ENCODE results near the gene AGGF1. TPM values are rescaled to one million over a fixed set of nuclear protein-coding genes. Genes with fewer than 3 reads are reported as not detected.

The AGGF1 gene
- total RNA-seq, 1 donor from 2014 or later = 18.1 TPM

DNA sequence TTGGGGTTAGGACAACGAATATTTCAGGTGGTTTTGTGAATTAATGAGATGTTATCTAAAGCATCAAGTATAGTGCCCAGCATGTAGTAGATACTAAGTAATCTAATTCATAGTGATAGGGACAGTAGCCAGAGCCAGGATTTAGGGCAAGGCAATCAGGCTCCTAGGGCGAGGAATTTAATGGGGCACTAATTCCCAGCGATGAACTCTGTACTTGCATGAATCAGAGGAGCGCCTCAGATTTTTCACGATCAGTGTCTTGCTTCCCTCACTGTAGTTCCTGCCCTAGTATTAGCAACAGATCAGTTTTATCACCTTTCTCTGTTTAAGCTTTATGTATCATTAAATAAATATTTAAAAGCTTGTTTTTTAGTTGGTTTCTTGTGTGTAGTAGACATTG is 3.1 kb downstream of the AGGF1 start:
- Mint-ChIP-seq H3K4me3 (ENCODE audit: unreplicated experiment) (no peak overlapping the region), H3K27me3 (ENCODE audit: unreplicated experiment) (peaks cover 6% of the 10 kb centered on the region)
- TF ChIP-seq, protein P1, sequence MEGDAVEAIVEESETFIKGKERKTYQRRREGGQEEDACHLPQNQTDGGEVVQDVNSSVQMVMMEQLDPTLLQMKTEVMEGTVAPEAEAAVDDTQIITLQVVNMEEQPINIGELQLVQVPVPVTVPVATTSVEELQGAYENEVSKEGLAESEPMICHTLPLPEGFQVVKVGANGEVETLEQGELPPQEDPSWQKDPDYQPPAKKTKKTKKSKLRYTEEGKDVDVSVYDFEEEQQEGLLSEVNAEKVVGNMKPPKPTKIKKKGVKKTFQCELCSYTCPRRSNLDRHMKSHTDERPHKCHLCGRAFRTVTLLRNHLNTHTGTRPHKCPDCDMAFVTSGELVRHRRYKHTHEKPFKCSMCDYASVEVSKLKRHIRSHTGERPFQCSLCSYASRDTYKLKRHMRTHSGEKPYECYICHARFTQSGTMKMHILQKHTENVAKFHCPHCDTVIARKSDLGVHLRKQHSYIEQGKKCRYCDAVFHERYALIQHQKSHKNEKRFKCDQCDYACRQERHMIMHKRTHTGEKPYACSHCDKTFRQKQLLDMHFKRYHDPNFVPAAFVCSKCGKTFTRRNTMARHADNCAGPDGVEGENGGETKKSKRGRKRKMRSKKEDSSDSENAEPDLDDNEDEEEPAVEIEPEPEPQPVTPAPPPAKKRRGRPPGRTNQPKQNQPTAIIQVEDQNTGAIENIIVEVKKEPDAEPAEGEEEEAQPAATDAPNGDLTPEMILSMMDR (IDR thresholded peaks at IDR 0.05; ENCODE audit: unreplicated experiment) = no peak

DNA sequence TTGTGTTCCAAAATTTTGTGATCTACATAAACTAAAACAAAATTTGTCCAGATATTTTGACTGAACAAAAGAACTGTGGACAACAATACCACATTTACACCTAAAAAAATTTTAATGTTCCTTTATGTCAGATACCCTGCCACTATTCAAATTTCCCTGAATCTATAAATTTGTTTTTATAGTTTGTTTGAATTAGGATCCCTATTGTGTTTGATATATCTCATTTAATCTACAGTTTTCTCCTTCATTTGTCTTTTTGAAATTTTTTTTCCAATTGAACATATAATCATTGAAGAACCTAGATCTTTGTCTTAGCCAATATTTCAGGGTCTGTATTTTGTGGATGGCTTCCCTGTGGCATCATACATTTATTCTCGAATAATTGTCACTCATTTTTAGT is 5.7 kb downstream of the AGGF1 start:
- Mint-ChIP-seq H3K27ac (ENCODE audit: unreplicated experiment) (no peak overlapping the region), H3K27me3 (ENCODE audit: unreplicated experiment) (peaks cover 4% of the 10 kb centered on the region), H3K36me3 (ENCODE audit: low read depth, unreplicated experiment) (peaks cover 5% of the 10 kb centered on the region), H3K4me3 (ENCODE audit: unreplicated experiment) (no peak overlapping the region), H3K9me3 (ENCODE audit: unreplicated experiment) (peaks cover 3% of the 10 kb centered on the region), H3K4me1 (ENCODE audit: unreplicated experiment) (peaks cover 5% of the 10 kb centered on the region)
- TF ChIP-seq, protein P1 (IDR thresholded peaks at IDR 0.05; ENCODE audit: unreplicated experiment) = no peak
- no peak for DNase-seq (ENCODE audit: low spot score)

More for the DNA sequence above, 3.1 kb downstream of the AGGF1 start:
- Mint-ChIP-seq H3K4me1 (ENCODE audit: unreplicated experiment) (peaks cover 13% of the 10 kb centered on the region), H3K9me3 (ENCODE audit: unreplicated experiment) (peaks cover 10% of the 10 kb centered on the region), H3K36me3 (ENCODE audit: low read depth, unreplicated experiment) (peaks cover 7% of the 10 kb centered on the region), H3K27ac (ENCODE audit: unreplicated experiment) (no peak overlapping the region)
- DNase-seq (ENCODE audit: low spot score) = no peak

GRCh38 chr5:77046416-77047073 is 16.3 kb downstream of the AGGF1 start:
- no peak for DNase-seq (ENCODE audit: low spot score)
- Mint-ChIP-seq H3K4me3 (ENCODE audit: unreplicated experiment) (no peak overlapping the region), H3K9me3 (ENCODE audit: unreplicated experiment) (no peaks in the 10 kb centered on the region), H3K27me3 (ENCODE audit: unreplicated experiment) (peaks cover 2% of the 10 kb centered on the region), H3K36me3 (ENCODE audit: low read depth, unreplicated experiment) (peaks cover 24% of the 10 kb centered on the region), H3K27ac (ENCODE audit: unreplicated experiment) (no peak overlapping the region), H3K4me1 (ENCODE audit: unreplicated experiment) (peaks cover 6% of the 10 kb centered on the region)
- TF ChIP-seq, protein P1 (IDR thresholded peaks at IDR 0.05; ENCODE audit: unreplicated experiment) = no peak

DNA sequence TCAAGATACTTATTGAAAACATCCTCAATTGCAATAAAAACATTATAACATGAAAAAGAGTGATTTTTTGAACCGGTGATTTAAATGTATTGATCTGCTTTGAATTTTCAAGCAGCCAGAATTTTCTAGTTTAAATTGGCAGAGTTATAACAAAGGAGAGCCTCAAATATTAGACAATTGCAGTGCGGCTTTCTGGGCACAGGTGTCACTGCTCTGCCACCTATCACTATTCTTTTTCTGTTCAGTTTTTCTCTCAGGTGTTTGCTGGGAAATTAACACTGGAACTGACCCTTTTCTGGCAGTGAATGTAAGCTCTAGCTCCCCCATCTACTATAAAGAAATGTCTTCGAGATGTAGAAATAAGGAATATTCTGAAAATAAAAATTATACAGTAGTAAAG is 33.8 kb downstream of the AGGF1 start:
- Mint-ChIP-seq H3K27ac (ENCODE audit: unreplicated experiment) (no peak overlapping the region), H3K9me3 (ENCODE audit: unreplicated experiment) (no peaks in the 10 kb centered on the region), H3K4me1 (ENCODE audit: unreplicated experiment) (no peaks in the 10 kb centered on the region), H3K27me3 (ENCODE audit: unreplicated experiment) (no peaks in the 10 kb centered on the region), H3K36me3 (ENCODE audit: low read depth, unreplicated experiment) (peaks cover 19% of the 10 kb centered on the region), H3K4me3 (ENCODE audit: unreplicated experiment) (no peak overlapping the region)
- TF ChIP-seq, protein P1 (IDR thresholded peaks at IDR 0.05; ENCODE audit: unreplicated experiment) = no peak
- no peak for DNase-seq (ENCODE audit: low spot score)

- no peaks in the 10 kb centered on the region for H3K4me1 Mint-ChIP-seq (ENCODE audit: unreplicated experiment)
- H3K36me3 Mint-ChIP-seq (ENCODE audit: low read depth, unreplicated experiment) = peaks cover 28% of the 10 kb centered on the region
- no peak overlapping the region for H3K4me3 Mint-ChIP-seq (ENCODE audit: unreplicated experiment)
- DNase-seq (ENCODE audit: low spot score) = no peak
- no peaks in the 10 kb centered on the region for H3K9me3 Mint-ChIP-seq (ENCODE audit: unreplicated experiment)
- TF ChIP-seq, protein P1 (IDR thresholded peaks at IDR 0.05; ENCODE audit: unreplicated experiment) = no peak
- no peak overlapping the region for H3K27ac Mint-ChIP-seq (ENCODE audit: unreplicated experiment)
- no peaks in the 10 kb centered on the region for H3K27me3 Mint-ChIP-seq (ENCODE audit: unreplicated experiment)
Measured at GRCh38 chr5:77065256-77065655, 35.1 kb downstream of the AGGF1 start.

Data from endothelial cell (in vitro differentiated cells).